ENCODE results near the gene SLX1A.
"Not testable (repeated sequence)": the region's sequence is repeated elsewhere in the genome, so short reads cannot be mapped to it uniquely, and the experiment has no call there.

Gene SLX1A

DNA sequence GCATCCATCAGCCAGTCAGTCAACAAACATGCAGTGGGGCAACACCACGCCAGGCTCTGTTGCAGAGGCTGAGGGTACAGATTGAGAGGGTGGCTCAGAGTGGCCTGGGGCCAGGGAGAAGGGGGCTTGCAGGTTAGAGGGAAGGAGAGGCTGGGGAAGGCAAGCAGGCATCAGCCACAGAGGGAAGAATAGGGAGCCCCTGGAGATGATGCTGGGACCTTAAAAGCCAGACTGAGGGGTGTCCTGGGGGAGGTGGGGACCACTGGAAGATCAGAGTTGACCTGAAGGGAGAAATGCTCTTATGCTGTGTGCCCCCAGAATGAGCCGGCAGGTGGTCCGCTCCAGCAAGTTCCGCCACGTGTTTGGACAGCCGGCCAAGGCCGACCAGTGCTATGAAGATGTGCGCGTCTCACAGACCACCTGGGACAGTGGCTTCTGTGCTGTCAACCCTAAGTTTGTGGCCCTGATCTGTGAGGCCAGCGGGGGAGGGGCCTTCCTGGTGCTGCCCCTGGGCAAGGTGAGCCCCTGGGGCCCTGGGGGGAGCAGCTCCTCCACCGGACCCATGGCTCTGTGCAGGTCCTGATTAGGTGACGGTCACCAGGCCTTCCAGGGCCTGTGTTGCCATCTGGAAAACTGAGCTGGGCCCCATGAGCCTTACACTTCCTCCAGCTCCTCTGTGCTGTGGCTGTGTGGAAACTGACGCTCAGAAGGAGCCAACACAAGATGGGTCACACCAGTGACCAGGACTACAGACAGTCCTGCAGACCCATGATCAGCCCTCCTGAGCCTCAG, 8.6 kb upstream of the SLX1A start:
- DNase-seq: no peak

DNA sequence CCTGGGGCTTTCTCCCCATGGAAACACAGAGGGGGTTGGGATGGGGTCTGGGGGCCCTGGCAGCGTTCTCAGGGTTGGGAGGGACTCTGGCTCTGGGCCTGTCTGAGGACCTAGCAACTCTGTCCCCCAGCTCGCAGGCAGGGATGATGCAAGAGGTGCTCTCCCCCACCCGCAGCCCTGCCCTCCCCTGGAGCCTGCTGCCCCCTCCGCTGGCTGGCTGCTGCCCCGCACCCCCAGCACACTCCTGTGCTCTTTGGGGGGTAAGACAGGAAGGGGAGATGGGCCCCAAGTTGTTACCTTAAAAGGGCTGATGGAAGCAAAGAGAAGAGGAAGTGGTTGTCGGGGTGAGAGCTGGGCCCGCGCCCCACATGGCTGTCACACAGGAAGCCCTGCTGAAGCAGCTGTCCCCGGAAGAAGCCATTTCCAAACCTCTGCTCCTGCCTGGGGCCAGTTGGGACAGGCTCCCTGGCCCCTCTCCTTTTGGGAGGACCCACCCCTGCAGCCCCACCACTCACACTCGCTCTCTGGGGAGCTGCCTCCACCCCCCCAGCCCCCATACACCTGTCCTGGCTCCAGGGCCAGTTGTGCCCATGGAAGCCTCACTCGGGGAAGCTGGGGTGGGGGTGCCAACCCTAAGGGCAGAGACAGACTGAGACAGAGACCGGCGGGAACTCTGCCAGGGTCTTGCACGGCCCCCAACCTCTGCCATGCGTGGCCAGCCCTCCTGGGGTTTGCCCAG, 7.8 kb upstream of the SLX1A start:
- DNase-seq: no peak

- DNase-seq: no peak
Measured at GRCh38 chr16:30186444-30186781, 7.3 kb upstream of the SLX1A start.

DNA sequence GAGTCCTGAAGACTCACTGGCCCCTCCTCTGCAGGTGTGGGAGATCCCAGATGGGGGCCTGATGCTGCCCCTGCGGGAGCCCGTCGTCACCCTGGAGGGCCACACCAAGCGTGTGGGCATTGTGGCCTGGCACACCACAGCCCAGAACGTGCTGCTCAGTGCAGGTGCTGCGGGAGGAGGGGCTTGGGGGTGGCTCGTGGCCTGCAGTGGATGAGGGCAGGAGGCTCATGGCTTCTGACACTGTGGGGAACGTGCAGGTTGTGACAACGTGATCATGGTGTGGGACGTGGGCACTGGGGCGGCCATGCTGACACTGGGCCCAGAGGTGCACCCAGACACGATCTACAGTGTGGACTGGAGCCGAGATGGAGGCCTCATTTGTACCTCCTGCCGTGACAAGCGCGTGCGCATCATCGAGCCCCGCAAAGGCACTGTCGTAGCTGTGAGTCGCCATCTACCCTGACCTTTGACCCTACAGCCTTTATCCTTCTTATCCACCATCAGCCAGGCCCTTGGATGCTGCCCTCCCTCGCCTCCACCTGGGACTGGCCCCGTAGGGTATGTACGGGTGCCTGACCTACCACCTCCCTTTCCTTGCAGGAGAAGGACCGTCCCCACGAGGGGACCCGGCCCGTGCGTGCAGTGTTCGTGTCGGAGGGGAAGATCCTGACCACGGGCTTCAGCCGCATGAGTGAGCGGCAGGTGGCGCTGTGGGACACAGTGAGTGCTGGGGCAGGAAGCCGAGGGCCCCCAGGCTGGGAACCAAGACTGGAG, 6.7 kb upstream of the SLX1A start:
- no peak for DNase-seq

DNA sequence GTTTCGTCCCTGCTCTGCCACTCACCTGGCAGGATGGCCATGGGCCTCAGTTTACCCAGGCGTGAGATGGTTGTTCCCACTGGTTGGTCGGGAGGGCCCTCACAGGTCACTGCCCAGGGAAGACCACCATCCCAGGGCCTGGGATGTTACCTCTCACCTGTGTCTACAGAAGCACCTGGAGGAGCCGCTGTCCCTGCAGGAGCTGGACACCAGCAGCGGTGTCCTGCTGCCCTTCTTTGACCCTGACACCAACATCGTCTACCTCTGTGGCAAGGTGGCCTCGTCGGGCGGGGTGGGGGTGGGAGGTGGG, 6.2 kb upstream of the SLX1A start:
- no peak for DNase-seq

DNA sequence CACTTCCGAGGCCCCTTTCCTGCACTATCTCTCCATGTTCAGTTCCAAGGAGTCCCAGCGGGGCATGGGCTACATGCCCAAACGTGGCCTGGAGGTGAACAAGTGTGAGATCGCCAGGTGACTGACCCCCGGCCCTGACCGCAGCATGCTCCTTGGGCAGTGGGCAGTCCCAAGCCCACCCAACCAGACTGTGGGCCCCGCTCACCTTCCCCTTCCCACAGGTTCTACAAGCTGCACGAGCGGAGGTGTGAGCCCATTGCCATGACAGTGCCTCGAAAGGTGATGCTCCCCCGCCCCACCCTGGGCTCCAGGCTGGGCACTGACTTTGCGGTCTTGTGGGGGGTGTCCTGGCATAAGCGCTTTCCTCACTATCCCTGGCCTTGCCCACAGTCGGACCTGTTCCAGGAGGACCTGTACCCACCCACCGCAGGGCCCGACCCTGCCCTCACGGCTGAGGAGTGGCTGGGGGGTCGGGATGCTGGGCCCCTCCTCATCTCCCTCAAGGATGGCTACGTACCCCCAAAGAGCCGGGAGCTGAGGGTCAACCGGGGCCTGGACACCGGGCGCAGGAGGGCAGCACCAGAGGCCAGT, 5.6 kb upstream of the SLX1A start:
- no peak for DNase-seq

DNA sequence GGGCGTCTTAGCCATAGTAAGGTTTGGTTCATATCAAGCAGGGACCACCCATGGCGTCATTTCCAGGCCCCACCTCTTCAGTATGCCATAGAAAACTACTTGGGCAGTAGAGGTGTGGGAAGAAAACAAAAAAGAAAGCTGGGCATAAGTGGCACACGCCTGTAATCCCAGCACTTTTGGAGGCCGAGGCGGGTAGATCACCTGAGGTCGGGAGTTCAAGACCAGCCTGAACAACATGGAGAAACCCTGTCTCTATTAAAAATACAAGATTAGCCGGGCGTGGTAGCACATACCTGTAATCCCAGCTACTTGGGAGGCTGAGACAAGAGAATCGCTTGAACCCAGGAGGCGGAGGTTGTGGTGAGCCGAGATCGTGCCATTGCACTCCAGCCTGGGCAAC, 2.5 kb upstream of the SLX1A start:
- not testable (repeated sequence) for DNase-seq

DNA sequence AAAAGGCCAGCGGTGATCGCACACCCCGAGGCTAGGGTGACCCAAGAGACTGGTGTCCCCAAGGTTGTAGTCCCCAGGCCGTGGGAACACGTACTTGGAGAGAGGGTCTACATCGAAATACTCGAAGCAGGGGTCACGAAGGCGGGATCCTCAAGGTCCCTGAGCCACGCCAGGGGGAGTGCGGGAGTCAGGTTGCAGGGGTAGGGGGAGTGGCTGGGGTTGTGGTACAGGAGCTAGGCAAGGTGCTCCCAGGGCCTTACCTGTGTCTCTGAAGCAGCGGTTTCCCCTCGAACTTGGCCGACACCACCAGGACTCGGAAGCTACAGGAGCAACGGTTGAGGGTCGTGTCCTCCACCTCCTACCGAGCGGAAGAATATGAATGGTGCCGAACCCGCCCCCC, 577 bp upstream of the SLX1A start:
- not testable (repeated sequence) for DNase-seq

DNA sequence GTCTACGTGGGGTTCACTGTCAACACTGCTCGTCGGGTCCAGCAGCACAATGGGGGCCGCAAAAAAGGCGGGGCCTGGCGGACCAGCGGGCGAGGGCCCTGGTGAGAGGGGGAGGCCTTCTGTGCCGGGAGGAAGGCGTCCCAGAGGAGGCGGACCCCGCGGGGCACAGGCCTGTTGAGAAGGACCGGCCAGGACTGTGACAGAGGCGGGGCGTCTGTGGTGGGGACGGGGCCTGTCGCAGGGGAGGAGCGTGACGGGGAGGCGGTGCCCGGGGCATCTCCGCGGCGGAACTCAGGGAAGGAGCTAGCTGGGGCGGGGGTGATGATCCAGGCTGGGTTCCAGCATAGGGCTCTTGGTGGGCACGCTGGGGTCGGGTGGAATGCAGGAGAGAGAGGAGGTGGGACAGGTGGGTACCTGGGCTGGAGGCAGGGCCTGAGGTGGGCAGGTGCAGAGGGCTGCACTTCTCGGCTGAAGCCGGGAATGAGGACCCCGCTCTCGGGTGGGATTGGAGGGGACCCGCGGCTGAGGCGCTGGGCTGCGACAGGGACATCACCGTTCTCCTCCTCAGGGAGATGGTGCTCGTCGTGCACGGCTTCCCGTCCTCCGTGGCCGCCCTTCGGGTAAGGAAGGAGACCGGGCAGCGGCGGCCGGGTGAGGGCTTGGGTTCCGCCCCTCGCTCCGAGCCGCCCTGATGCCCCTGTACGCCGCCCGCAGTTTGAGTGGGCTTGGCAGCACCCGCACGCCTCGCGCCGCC, 674 bp downstream of the SLX1A start:
- not testable (repeated sequence) for DNase-seq

- not testable (repeated sequence) for DNase-seq
Measured at GRCh38 chr16:30197001-30197400, 3.3 kb downstream of the SLX1A start.

- not testable (repeated sequence) for DNase-seq
Measured at GRCh38 chr16:30199049-30199448, 5.4 kb downstream of the SLX1A start, which contains the start of gene SULT1A3. SULT1A3 (plus strand) TSS chr16:30199255; CDS start chr16:30200729, 1,474 bp downstream.

DNA sequence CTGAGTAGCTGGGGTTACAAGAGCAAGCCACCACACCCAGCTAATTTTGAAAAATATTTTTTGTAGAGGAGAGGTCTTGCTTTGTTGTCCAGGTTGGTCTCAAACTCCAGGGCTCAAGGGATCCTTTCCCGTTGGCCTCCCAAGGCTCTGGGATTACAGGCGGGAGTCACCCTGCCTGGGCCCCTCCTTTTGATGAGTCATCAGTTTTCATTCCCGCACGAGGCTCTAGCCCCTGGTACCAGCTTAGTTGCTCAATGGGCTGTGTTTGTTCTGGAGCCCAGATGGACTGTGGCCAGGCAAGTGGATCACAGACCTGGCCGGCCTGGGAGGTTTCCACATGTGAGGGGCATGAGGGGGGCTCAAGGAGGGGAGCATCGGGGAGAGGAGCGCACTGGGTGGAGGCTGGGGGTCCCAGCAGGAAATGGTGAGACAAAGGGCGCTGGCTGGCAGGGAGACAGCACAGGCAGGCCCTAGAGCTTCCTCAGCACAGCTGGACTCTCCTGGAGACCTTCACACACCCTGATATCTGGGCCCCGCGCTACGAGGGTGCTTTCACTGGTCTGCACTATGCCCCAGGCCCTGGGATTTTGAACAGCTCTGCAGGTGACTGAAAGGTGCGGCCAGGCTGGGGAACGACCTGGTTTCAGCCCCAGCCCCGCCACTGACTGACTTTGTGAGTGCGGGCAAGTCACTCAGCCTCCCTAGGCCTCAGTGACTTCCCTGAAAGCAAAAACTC, 6.1 kb downstream of the SLX1A start:
- DNase-seq: not testable (repeated sequence)

DNA sequence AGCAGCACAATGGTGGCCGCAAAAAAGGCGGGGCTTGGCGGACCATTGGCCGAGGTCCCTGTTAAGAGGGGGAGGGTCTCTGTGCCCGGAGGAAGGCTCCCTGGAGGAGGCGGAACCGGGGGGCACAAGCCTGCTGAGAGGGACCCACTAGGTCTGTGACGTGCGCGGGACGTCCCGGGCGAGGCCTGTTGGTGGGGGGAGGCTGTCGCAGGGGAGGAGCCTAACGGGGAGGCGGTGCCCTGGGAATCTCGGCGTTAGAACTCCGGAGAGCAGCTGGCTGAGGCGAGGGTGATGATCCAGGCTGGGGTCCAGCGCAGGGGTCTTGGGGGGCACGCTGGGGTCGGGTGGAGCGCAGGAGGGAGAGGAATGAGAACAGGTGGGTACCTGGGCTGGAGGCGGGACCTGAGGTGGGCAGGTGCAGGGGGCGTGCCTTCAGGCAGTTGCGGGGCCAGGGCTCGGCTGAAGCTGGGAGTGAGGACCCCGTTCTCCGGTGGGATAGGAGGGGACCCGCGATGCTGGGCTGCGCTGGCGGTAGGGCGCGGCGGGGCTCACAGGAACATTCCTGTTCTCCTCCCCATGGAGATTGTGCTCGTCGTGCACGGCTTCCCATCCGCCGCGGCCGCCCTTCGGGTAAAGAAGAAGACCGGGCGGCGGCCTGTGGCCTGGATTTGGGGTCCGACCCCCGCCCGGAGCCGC, 12.0 kb downstream of the SLX1A start:
- not testable (repeated sequence) for DNase-seq

- not testable (repeated sequence) for DNase-seq
Measured at GRCh38 chr16:30206252-30206651, 12.6 kb downstream of the SLX1A start.

GRCh38 chr16:30207063-30207704, 13.5 kb downstream of the SLX1A start:
- DNase-seq: not testable (repeated sequence)

- DNase-seq: not testable (repeated sequence)
Measured at GRCh38 chr16:30209032-30209431, 15.4 kb downstream of the SLX1A start.

- not testable (repeated sequence) for DNase-seq
Measured at GRCh38 chr16:30211414-30211813, 17.7 kb downstream of the SLX1A start.

DNA sequence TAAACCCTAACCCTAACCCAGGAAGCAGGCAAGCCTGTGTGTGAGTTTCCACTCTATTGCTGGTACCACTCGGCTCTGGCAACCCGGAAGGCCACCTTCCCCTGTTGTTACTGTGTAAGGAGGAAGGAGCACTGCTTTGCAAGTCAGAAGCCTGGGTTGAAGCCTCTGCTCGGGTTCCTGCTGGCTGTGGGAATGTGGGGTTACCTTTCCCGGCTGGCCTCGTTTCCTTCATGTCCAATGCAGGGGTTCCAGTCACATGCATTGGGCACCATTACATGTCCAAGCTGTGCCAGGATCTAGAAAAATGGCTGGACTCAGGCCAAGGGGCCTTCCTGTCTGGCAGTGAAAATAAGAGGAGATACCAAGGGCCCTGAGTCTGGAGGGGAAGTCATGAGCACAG, 23.4 kb downstream of the SLX1A start:
- not testable (repeated sequence) for DNase-seq
